Stimulated activated CD8-positive, alpha-beta memory T cell treated with anti-CD3 and anti-CD28 coated beads, Interleukin-4, amount 100 ng/mL, for 24 hours (primary cell): Measurements from ENCODE around the gene KIAA1671.

Experiments
- DNase-seq: peaks from one replicate; pipeline ENCODE4 v3.0.0-alpha.2; 2020; ENCODE audit warnings: low read depth

KIAA1671 gene

GRCh38 chr22:24952837-24953383, 394 bp downstream of the KIAA1671 start:
- no peak for DNase-seq

DNA sequence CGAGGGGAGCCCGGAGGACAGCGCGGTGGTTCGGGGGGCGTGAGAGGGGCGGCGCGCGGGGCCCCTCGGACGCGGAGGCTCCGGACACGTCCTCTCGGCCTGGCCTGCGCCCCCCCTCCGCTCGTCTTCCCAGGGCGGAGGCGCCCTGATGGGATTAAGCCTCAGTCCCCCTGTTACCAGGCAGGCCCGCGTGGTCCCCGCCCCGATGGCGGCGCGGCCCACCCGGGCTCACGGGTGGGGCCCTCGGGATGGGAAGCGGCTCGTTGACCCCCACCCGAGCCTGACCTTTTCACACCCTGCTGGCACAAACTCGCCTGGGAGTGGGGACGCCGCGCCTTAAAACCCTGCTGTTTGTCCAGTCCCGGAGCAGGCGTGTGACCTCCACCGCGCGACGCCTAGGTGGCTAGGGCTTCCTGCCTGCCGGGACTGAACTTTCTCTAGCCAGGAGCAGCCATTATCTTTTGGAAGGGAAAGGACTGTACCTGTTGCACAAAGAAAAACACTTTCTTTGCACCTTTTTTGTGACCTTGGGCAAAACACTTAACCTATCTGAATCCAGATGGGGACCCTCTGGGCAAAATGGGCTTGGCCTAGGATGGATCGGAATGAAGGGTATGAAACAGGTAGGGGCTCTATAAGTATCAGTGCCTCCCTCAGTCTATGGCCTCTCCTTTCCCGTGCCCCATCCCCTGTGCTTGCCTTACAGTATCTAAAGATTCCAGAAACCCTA, 1.0 kb downstream of the KIAA1671 start:
- DNase-seq, result no peak

GRCh38 chr22:24954114-24954463, 1.6 kb downstream of the KIAA1671 start:
- DNase-seq, result no peak

GRCh38 chr22:24954856-24955255, 2.3 kb downstream of the KIAA1671 start:
- no peak for DNase-seq

DNA sequence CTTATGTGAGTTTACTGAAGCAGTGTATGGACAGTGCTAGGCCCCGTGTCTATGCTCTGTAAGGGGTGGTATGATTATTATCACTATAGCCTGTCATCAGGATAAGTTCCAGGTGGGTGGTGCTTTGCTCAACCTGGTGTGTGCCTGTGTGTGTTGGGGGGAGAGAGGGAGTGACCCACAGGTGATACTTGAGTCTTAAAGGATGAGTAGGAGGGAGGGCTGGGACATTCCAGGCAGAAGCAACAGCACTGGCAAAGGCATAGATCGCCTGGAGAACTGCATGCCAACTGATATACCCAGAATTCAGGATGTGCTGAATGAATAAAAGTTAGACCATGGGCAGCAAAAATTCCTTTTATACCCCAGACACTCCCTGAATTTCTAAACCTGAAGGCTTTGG, 4.5 kb downstream of the KIAA1671 start:
- no peak for DNase-seq

GRCh38 chr22:24961217-24961844, 8.8 kb downstream of the KIAA1671 start:
- no peak for DNase-seq

DNA sequence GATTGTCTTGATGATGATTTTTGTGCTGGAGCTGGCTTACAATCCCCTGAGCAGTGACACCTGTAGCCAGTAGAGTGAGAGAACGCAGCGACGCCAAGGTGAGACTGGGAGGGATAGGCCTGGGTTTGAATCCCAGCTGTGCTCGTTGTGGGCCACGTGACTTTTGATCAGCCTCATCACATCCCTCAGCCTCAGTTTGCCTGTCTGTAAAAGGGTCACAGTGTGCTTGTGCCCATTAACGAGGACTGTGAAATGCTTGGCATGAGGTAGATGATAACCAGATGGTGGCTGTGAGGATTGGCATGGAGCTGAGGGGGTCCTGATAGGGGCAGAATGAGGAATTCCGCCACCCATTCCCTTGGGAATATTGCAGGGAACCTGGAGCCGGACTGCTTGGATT, 9.6 kb downstream of the KIAA1671 start:
- no peak for DNase-seq

DNA sequence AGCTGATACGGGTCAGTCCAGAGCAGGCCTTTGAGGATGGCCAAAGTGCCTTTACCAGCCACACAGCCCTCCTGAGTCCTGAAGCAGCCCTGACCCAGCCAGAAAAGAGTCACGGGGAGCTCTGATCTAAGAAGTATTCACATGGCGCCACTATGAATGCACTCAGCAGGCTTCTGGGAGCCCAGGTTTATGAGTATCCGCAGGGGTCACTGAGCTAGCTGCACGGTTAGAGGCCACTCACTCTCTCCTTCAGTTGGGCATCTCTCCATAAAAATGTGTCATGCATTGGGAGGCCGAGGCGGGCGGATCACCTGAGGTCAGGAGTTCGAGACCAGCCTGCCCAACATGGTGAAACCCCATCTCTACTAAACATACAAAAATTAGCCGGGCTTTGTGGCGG, 10.3 kb downstream of the KIAA1671 start:
- DNase-seq, result no peak

GRCh38 chr22:24964441-24964840, 11.9 kb downstream of the KIAA1671 start:
- DNase-seq, result no peak

GRCh38 chr22:24965822-24966626, 13.5 kb downstream of the KIAA1671 start:
- DNase-seq, result no peak

GRCh38 chr22:24968066-24968561, 15.6 kb downstream of the KIAA1671 start:
- no peak for DNase-seq

DNA sequence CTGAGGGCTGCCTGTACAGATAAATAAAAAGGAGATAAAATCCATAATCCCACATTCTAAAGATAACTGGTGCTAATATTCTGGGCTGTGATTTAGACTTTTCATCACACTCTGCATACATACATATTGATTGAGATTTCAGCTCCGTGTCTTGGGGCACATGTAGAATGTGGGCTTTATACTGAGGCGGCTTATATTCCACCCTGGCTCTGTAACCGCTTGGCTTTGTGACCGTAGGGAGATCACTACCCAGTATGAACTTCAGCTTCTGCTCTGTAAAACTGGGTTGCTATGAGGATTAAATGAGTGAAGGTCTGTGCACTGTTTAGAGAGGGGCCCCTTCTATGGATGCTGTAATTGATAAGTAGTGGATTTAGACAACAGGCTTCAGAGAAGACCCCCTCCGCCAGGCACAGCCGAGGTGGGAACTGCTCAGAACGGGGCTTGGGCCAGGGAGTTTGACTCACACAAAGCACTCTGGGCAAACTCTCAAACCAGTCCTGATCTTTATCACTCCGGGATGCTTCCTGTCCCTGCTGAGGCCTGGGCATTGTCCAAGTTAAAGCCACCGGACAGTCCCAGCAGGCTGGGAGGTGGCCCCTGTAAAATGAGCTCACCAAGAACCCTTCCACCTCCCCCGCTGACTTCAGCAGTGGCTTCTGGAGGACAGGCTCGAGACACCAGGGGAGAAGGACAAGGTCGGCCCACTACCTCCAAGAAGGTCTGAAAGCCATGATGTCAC, 17.2 kb downstream of the KIAA1671 start:
- DNase-seq, result no peak

DNA sequence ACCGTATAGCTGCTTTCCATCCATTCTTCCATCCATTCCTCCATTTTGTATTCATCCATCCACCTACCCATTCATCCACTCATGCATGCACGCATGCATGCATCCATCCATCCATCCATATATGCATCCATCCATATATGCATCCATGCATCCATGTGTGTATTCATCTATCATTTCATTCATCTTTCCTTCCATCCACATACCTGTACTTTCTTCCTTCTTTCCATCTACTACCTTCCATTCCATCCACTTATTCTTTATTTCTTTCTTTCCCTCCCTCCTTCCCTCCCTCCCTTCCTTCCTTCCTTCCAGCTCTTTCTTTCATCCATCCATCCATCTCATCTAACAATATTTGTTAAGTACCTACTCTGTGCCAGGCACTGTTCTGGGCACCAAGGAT, 19.9 kb downstream of the KIAA1671 start:
- no peak for DNase-seq

GRCh38 chr22:24973872-24974271, 21.4 kb downstream of the KIAA1671 start:
- DNase-seq, result no peak

GRCh38 chr22:24975125-24975640, 22.7 kb downstream of the KIAA1671 start:
- no peak for DNase-seq

GRCh38 chr22:24975813-24976341, 23.4 kb downstream of the KIAA1671 start:
- no peak for DNase-seq

- no peak for DNase-seq
Observed at GRCh38 chr22:24976442-24977218, 24.1 kb downstream of the KIAA1671 start.

GRCh38 chr22:24977370-24978221, 25.1 kb downstream of the KIAA1671 start:
- no peak for DNase-seq

DNA sequence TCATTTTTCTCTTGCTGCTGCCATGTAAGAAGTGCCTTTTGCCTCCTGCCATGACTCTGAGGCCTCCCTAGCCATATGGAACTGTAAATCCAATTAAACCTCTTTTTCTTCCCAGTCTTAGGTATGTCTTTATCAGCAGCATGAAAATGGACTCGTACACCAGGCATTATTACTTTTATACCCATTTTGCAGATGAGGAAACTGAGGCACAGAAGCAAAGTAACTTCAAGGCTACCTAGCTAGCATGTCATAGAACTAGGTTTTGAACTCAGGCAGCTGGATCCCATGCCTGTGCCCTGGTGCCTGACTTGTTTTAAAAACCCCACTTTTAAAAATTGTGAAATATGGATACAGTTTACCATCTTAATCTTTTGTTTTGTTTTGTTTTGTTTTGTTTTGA, 25.8 kb downstream of the KIAA1671 start:
- DNase-seq, result no peak

GRCh38 chr22:24981066-24981465, 28.6 kb downstream of the KIAA1671 start:
- no peak for DNase-seq
